HS-5 (cell line): Measurements from ENCODE around the gene SEMA6B.
"Not testable (repeated sequence)": the region's sequence is repeated elsewhere in the genome, so short reads cannot be mapped to it uniquely, and the experiment has no call there.

Source experiments
- DNase-seq: peaks from one replicate; pipeline ENCODE4 v3.0.0-alpha.2; 2012; ENCODE audit warnings: low read depth

SEMA6B gene

GRCh38 chr19:4559569-4559968 lies at the start of gene SEMA6B:
TSS of gene SEMA6B (minus strand) at chr19:4559684. CDS start at chr19:4558457, 1,227 bp downstream.
- DNase-seq = no peak

DNA sequence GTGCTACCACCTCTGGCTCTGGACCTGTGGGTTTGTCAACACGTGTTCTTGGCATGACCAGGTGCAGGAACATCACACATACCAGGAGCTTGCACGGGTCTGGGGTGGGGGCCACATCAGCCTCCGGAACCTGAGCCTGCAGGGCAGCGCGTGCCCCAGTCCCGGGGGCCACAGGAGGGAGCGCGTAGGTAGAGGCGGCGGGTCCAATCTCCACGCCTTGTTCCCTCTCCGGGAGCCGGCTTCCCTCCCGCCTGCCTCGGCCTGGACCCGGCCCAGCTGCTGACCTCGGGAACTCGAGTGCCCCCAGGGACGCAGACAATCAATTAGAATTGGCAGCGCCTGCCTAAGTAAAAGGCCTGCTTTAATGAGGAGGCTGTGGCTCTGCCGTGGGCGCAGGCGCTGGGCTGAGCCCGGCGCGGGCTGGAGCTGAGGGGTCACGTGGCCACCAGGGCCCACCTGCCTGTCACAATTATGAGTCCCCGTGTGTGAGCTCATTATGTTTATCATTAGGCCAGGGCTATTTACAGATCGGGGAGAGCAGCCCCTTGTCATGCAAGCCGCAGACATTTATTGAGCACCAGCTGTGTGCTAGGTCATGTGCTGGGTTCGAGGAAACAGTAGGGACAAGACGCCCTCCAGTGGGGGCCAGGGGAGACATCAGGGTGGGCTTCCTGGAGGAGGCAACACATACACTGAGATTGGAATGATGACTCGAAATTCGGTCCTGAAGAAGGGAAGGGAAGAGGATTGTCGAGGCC lies 47.6 kb upstream of the SEMA6B start:
- DNase-seq = no peak

- no peak for DNase-seq
Measured at GRCh38 chr19:4606181-4606580, 46.7 kb upstream of the SEMA6B start.

GRCh38 chr19:4604912-4605311 lies 45.4 kb upstream of the SEMA6B start:
- no peak for DNase-seq

DNA sequence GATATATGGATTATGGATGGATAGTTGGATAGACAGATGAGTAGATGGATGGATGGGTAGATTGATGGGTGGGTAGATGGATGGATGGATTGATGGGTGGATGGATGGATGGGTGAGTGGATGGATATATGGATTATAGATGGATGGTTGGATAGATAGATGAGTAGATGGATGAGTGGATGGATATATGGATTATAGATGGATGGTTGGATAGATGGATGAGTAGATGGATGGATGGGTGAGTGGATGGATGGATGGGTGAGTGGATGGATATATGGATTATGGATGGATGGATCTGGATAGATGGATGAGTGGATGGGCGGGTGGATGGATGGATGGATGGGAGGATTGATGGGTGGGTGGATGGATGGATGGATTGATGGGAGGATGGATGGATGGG lies 43.4 kb upstream of the SEMA6B start:
- no peak for DNase-seq

- no peak for DNase-seq
Measured at GRCh38 chr19:4602173-4602788, 42.8 kb upstream of the SEMA6B start.

DNA sequence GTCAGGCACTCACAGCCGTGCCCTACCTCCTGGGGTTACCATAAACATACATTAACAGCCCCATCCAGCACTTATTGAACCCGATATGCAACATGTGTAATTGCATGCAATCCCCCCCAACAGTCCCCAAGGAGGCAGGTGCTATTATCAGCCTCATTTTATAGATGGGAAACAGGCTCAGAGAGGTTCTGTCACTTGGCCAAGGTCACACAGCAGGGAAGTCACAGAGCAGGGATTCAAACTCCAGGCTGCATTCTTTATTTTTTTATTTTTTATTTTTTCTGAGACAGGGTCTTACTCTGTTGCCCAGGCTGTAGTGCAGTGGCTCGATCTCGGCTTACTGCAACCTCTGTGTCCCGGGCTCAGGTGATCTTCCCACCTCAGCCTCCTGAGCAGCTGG lies 41.4 kb upstream of the SEMA6B start:
- DNase-seq = no peak

GRCh38 chr19:4600082-4600481 lies 40.6 kb upstream of the SEMA6B start:
- DNase-seq = no peak

- no peak for DNase-seq
Measured at GRCh38 chr19:4598712-4599111, 39.2 kb upstream of the SEMA6B start.

GRCh38 chr19:4597975-4598671 lies 38.6 kb upstream of the SEMA6B start:
- DNase-seq = no peak

DNA sequence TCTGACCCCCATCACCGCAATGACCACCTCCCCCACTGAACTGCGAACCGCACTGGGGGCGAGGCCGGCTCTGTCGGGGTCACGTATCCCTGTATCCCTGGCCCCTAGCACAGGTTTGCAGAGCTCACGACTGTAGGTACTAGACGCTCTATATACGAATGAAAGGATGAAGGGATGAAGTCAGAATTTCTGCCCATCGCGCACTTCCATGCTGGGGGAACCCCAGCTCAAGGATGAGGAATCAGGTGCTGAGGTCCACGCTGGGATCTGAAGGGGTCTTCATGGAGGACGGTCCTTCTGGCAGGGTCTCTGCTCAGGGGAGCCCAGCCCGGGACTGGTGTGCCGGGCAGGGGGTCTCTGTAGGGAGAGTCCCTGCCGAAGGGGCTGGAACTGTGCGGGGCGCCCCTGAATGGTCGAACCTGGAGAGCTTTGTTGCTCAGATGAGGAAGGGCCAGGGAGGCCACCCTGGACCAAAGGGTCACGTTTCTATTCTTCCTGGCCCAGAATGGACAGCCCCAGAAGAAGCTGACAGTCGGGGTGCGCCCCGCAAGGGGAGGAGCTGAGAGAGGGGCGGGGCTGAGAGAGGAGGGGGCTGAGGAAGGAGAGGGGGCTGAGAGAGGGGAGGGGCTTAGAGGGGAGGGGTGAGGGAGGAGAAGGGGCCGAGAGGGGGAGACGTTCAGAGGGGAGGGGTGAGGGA lies 37.9 kb upstream of the SEMA6B start:
- no peak for DNase-seq

DNA sequence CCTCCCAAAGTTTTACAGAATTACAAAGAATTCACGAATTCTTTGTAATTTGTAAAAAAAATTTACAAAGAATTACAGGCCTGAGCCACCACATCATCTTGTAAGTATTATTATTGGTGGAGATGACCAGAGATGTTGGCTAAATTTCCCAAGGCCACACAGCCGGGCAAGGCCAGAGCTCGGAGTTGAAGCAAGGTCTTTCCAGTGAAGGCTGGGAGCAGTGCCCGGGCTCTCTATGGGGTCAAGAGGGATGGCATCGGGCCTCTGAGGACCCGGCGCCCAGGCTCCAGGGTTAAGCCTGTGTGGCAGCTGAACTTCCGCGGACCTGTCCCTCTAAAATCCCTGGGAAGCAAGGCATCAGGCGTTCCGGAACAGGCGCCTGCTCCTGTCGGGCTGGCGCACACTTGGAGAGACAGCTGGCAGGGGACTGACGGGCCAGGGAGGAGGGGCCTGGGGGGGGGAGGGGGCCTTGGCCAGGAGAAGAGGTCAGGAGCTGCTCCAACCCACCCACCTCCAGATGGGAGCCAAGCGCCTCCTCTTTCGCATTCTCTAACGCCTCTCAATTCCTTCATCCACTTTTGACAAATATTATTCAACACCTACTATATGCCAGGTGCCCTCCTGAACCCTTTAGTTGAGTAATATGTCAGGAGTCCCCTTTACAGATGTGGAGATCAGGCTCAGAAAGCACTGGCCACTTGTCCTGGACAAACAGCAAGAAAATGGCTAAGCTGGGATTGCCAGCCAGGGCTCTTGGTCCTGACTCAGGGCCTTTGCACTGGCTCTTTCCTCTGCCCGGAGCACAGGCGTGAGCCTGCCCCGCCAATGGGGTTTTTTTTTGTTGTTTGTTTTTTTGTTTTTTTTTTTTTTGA lies 36.8 kb upstream of the SEMA6B start:
- no peak for DNase-seq

DNA sequence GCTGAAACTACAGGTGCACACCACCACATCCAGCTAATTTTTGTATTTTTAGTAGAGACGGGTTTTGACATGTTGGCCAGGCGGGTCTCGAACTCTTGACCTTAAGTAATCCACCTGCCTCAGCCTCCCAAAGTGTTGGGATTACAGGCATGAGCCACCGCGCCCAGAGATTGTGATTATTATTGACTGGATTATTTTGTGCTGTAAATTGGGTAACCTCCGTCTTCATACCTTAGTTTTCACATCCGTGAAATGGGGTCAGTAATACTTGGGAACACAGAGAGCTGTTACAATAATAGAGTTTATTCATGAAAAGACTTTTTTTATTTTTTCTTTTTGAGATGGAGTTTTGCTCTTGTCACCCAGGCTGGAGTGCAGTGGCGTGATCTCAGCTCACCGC lies 35.7 kb upstream of the SEMA6B start:
- DNase-seq = not testable (repeated sequence)

DNA sequence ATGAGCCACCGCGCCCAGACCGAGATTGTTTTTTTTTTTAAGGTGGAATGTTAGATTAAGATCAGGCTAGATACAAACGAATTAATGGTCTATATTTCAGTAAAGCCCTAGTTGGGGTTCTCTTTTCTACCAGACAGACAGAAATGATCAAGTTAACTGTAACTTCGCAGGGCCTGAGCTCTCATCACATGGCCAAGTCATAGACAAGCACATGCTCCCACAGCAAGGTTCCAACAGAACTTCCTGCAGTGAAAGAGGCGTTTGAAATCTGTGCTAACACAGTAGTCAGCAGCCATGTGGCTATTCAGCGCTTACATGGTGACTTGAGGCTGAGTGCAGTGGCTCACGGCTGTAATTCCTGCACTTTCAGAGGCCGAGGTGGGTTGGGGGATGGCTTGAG lies 34.7 kb upstream of the SEMA6B start:
- no peak for DNase-seq

GRCh38 chr19:4593409-4593851 lies 33.9 kb upstream of the SEMA6B start:
- DNase-seq = peak; percentile 73

GRCh38 chr19:4592445-4592844 lies 33.0 kb upstream of the SEMA6B start:
- no peak for DNase-seq

- DNase-seq = no peak
Measured at GRCh38 chr19:4591320-4591719, 31.8 kb upstream of the SEMA6B start.

- no peak for DNase-seq
Measured at GRCh38 chr19:4590559-4590958, 31.1 kb upstream of the SEMA6B start.

- no peak for DNase-seq
Measured at GRCh38 chr19:4589579-4590410, 30.3 kb upstream of the SEMA6B start.

GRCh38 chr19:4588291-4588761 lies 28.8 kb upstream of the SEMA6B start:
- DNase-seq = no peak
